Uterus (tissue), 2 donors: ENCODE measurements around the gene EXOSC5.

ENCODE experiments used
- POLR2A ChIP-seq, 2 donors: fragments of 450-650 bp; IDR thresholded peaks; one replicate each; pipeline ENCODE4 v1.6.1; 2016; ENCODE audit warnings: antibody characterized with exemption in 2 of 2, mild to moderate bottlenecking in 1 of 2, moderate library complexity in 1 of 2
- TF ChIP-seq, protein P1 (sequence below), 4 experiments: fragments of 200-600 bp in 2 of 4; fragments of 450-650 bp in 2 of 4; sonication (generic) in 2 of 4; IDR thresholded peaks; one replicate each; pipeline ENCODE4 v1.5.1; 2016 to 2019; ENCODE audit warnings: antibody characterized with exemption in 4 of 4, mild to moderate bottlenecking in 2 of 4, moderate library complexity in 1 of 4

DNA sequence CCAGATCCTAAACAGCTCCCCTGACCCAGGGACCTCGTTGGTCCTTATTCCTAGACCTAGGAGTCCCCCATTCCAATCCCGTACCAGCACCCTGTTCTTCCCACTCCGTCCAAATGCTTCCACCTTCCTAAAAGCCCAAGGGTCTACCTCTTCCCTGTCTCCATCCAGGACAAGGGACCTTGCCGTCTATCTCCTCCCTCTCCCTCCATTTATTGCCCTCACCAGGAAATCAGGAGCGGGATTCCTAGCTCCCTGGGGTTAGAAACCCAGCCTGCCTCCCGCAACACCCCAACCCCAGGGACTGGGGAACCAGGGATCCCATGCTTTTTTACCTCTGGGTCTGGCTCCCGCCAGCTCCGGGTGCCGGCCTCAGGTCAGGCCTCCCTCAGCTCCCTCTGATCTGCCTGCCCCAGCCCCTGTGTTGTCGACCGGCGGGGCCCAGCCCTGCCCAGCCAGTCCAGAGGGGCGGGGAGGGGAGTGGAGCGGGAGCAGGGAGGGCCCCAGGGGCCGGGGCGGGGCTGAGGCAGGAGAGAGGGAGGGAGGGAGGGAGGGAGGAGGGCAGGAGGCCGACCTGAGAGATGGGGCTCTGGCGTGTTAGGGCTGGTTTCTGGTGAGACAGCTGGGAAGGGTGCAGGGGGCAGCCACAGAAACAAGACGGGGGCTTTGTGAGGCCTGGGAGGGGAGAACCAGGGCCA lies 29.9 kb upstream of the EXOSC5 start, which contains the start of gene B3GNT8:
- TF ChIP-seq, protein P1, sequence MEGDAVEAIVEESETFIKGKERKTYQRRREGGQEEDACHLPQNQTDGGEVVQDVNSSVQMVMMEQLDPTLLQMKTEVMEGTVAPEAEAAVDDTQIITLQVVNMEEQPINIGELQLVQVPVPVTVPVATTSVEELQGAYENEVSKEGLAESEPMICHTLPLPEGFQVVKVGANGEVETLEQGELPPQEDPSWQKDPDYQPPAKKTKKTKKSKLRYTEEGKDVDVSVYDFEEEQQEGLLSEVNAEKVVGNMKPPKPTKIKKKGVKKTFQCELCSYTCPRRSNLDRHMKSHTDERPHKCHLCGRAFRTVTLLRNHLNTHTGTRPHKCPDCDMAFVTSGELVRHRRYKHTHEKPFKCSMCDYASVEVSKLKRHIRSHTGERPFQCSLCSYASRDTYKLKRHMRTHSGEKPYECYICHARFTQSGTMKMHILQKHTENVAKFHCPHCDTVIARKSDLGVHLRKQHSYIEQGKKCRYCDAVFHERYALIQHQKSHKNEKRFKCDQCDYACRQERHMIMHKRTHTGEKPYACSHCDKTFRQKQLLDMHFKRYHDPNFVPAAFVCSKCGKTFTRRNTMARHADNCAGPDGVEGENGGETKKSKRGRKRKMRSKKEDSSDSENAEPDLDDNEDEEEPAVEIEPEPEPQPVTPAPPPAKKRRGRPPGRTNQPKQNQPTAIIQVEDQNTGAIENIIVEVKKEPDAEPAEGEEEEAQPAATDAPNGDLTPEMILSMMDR (IDR thresholded peaks at IDR 0.05) = no peak
- peak in 1 of 2 donors; percentile 44 for TF ChIP-seq POLR2A (IDR thresholded peaks at IDR 0.05)
